MM.1S (cell line): Measurements from ENCODE around the gene DNA2.

ENCODE experiments used
- CTCF ChIP-seq: fragments of 300-600 bp; sonication (generic); IDR thresholded peaks from 2 replicates; pipeline ENCODE4 v1.5.1; 2016; ENCODE audit warnings: antibody characterized with exemption, low read length, mixed read lengths
- EZH2 ChIP-seq: fragments of 300-600 bp; sonication (generic); optimal IDR thresholded peaks from 2 replicates; pipeline ENCODE3; 2017; ENCODE audit warnings: low read depth, mild to moderate bottlenecking, antibody characterized with exemption, low read length, mixed read lengths

DNA sequence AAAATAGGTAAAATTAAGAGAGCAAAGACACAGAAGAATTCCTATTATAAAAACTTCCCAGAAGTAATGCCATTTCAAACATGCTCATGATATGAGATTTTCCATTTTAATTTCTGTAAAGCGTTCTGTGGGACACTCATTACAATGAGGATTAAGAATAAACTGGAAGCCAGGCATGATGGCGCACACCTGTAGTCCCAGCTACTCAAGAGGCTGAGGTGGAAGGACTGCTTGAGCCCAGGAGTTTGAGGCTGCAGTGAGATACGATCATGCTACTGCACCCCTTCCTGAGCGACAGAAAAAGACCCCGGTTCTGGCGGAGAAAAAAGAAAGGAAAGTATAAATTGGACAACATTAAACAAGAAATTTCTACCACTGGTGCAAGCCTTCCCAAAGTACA lies 1.5 kb downstream of the DNA2 start:
- TF ChIP-seq CTCF (no peak), EZH2 (no peak)
